Activated CD8-positive, alpha-beta T cell treated with anti-CD3 and anti-CD28 coated beads, Interleukin-2, amount 10 ng/mL, durations not matched to agents 7 days and 5 days (primary cell): ENCODE results near the gene LRCH1. TPM values are rescaled to one million over a fixed set of nuclear protein-coding genes. Genes with fewer than 3 reads are reported as not detected.
A peak's percentile ranks its signal among the peaks of the same experiment; 100 is the strongest.

ENCODE experiments used
- ATAC-seq: fragments of 150-1000 bp; cut with Tn5 transposase; one replicate; pipeline ENCODE4 v1.10.0; 2021; ENCODE audit warnings: moderate library complexity
- CTCF ChIA-PET: fragments of 350-600 bp; sonication (Branson Sonifier 250); formaldehyde crosslinking; loops from one replicate; lab custom pipeline; 2021; ENCODE audit warnings: antibody characterized with exemption; lab: Charles Lee
- POLR2A ChIA-PET: fragments of 350-600 bp; sonication (Branson Sonifier 250); formaldehyde crosslinking; loops from one replicate; lab custom pipeline; 2021; ENCODE audit warnings: antibody characterized with exemption; lab: Charles Lee
- DNase-seq: peaks from one replicate; pipeline ENCODE4 v3.0.0-alpha.2; 2020
- H3K27ac Mint-ChIP-seq: one replicate; pipeline ENCODE4 v1.8.0; 2021; ENCODE audit warnings: mild to moderate bottlenecking, mixed read lengths
- H3K27me3 Mint-ChIP-seq: one replicate; pipeline ENCODE4 v1.8.0; 2021; ENCODE audit warnings: low read depth, mixed read lengths
- H3K36me3 Mint-ChIP-seq: one replicate; pipeline ENCODE4 v1.8.0; 2021; ENCODE audit warnings: low read depth, mixed read lengths
- H3K4me1 Mint-ChIP-seq: one replicate; pipeline ENCODE4 v1.8.0; 2021; ENCODE audit warnings: low read depth, mixed read lengths
- H3K4me3 Mint-ChIP-seq: one replicate; pipeline ENCODE4 v1.8.0; 2021; ENCODE audit warnings: mild to moderate bottlenecking, mixed read lengths
- H3K9me3 Mint-ChIP-seq: one replicate; pipeline ENCODE4 v1.8.0; 2022; ENCODE audit warnings: mixed read lengths; ENCODE audit not compliant: insufficient read depth
- total RNA-seq, 2 experiments: library from RNA; stranded (reverse); gene quantifications; one replicate each; pipeline ENCODE4 v1.2.3, GENCODE V29; 2021

The LRCH1 gene
- total RNA-seq, 2 experiments from 2014 or later = 15.3 to 18.0 TPM

- Mint-ChIP-seq H3K27ac (no peak overlapping the region), H3K4me3 (no peak overlapping the region), H3K36me3 (peaks cover 30% of the 10 kb centered on the region), H3K27me3 (no peaks in the 10 kb centered on the region), H3K9me3 (no peaks in the 10 kb centered on the region), H3K4me1 (peaks cover 32% of the 10 kb centered on the region)
- CTCF ChIA-PET = interaction anchor here (0.9 to 1.9 kb wide), 2 partner anchors 33 to 136 kb away, joined by 3 to 13 read pairs; no protein-coding TSS in a partner anchor
- ATAC-seq (peak; percentile 93), DNase-seq (peak; percentile 35)
- POLR2A ChIA-PET = no interaction called here
Measured at GRCh38 chr13:46687810-46688209, 134.8 kb downstream of the LRCH1 start.

GRCh38 chr13:46688306-46688705 is 135.3 kb downstream of the LRCH1 start:
- ATAC-seq (peak; percentile 42), DNase-seq (no peak)
- Mint-ChIP-seq H3K9me3 (no peaks in the 10 kb centered on the region), H3K36me3 (peaks cover 27% of the 10 kb centered on the region), H3K27ac (no peak overlapping the region), H3K27me3 (no peaks in the 10 kb centered on the region), H3K4me1 (peaks cover 28% of the 10 kb centered on the region), H3K4me3 (no peak overlapping the region)
- ChIA-PET CTCF (interaction anchor here (0.9 to 1.9 kb wide), 2 partner anchors 33 to 136 kb away, joined by 3 to 13 read pairs; no protein-coding TSS in a partner anchor), POLR2A (no interaction called here)

- peaks cover 31% of the 10 kb centered on the region for H3K36me3 Mint-ChIP-seq
- CTCF ChIA-PET = no interaction called here
Measured at GRCh38 chr13:46698014-46698413, 145.0 kb downstream of the LRCH1 start.

GRCh38 chr13:46698910-46699460 is 146.0 kb downstream of the LRCH1 start:
- ATAC-seq (no peak), DNase-seq (no peak)
- ChIA-PET POLR2A (no interaction called here), CTCF (interaction anchor here (1.7 kb wide), 1 partner anchor 147 kb away, joined by 5 read pairs; no protein-coding TSS in a partner anchor)
- Mint-ChIP-seq H3K27me3 (no peaks in the 10 kb centered on the region), H3K4me1 (no peaks in the 10 kb centered on the region), H3K36me3 (peaks cover 29% of the 10 kb centered on the region), H3K27ac (no peak overlapping the region), H3K9me3 (no peaks in the 10 kb centered on the region), H3K4me3 (no peak overlapping the region)

More at GRCh38 chr13:46698014-46698413, 145.0 kb downstream of the LRCH1 start:
- POLR2A ChIA-PET = no interaction called here
- Mint-ChIP-seq H3K9me3 (no peaks in the 10 kb centered on the region), H3K27ac (no peak overlapping the region), H3K4me1 (no peaks in the 10 kb centered on the region), H3K4me3 (no peak overlapping the region), H3K27me3 (no peaks in the 10 kb centered on the region)
- ATAC-seq (no peak), DNase-seq (no peak)

GRCh38 chr13:46712524-46712923 is 159.6 kb downstream of the LRCH1 start:
- no peak overlapping the region for H3K4me3 Mint-ChIP-seq
- no peaks in the 10 kb centered on the region for H3K27me3 Mint-ChIP-seq
- ChIA-PET POLR2A (no interaction called here), CTCF (interaction anchor here (1.1 to 6.5 kb wide), 2 partner anchors 161 to 221 kb away, joined by 4 to 36 read pairs; no protein-coding TSS in a partner anchor)
- peaks cover 34% of the 10 kb centered on the region for H3K36me3 Mint-ChIP-seq
- no peak overlapping the region for H3K27ac Mint-ChIP-seq
- H3K9me3 Mint-ChIP-seq = no peaks in the 10 kb centered on the region
- no peaks in the 10 kb centered on the region for H3K4me1 Mint-ChIP-seq
- no peak for DNase-seq
- no peak for ATAC-seq

- Mint-ChIP-seq H3K27me3 (no peaks in the 10 kb centered on the region), H3K4me1 (no peaks in the 10 kb centered on the region), H3K9me3 (no peaks in the 10 kb centered on the region), H3K4me3 (no peak overlapping the region), H3K36me3 (peaks cover 22% of the 10 kb centered on the region), H3K27ac (no peak overlapping the region)
- ChIA-PET CTCF (no interaction called here), POLR2A (no interaction called here)
- DNase-seq (no peak), ATAC-seq (no peak)
Measured at GRCh38 chr13:46715363-46715762, 162.4 kb downstream of the LRCH1 start.

- POLR2A ChIA-PET = no interaction called here
- no peak for DNase-seq
- Mint-ChIP-seq H3K4me1 (peaks cover 4% of the 10 kb centered on the region), H3K4me3 (no peak overlapping the region), H3K27me3 (no peaks in the 10 kb centered on the region), H3K9me3 (no peaks in the 10 kb centered on the region), H3K36me3 (peaks cover 15% of the 10 kb centered on the region), H3K27ac (no peak overlapping the region)
- no peak for ATAC-seq
- CTCF ChIA-PET = interaction anchor here (1.2 to 1.7 kb wide), 2 partner anchors 165 to 222 kb away, joined by 3 to 9 read pairs; no protein-coding TSS in a partner anchor
Measured at GRCh38 chr13:46716821-46717220, 163.9 kb downstream of the LRCH1 start.

GRCh38 chr13:46717275-46717674 is 164.3 kb downstream of the LRCH1 start:
- peaks cover 4% of the 10 kb centered on the region for H3K4me1 Mint-ChIP-seq
- H3K36me3 Mint-ChIP-seq = peaks cover 13% of the 10 kb centered on the region
- DNase-seq = no peak
- H3K27me3 Mint-ChIP-seq = no peaks in the 10 kb centered on the region
- H3K9me3 Mint-ChIP-seq = no peaks in the 10 kb centered on the region
- H3K27ac Mint-ChIP-seq = no peak overlapping the region
- ATAC-seq = no peak
- CTCF ChIA-PET = interaction anchor here (1.2 to 1.8 kb wide), 3 partner anchors 115 to 223 kb away, joined by 3 to 9 read pairs (median 4); no protein-coding TSS in a partner anchor
- POLR2A ChIA-PET = no interaction called here
- no peak overlapping the region for H3K4me3 Mint-ChIP-seq

GRCh38 chr13:46717856-46718255 is 164.9 kb downstream of the LRCH1 start:
- Mint-ChIP-seq H3K27me3 (no peaks in the 10 kb centered on the region), H3K4me3 (no peak overlapping the region), H3K36me3 (peaks cover 11% of the 10 kb centered on the region), H3K27ac (no peak overlapping the region), H3K9me3 (no peaks in the 10 kb centered on the region), H3K4me1 (peaks cover 4% of the 10 kb centered on the region)
- no peak for DNase-seq
- CTCF ChIA-PET = interaction anchor here (1.5 to 8.7 kb wide), 4 partner anchors 37 to 166 kb away, joined by 3 to 94 read pairs (median 6); no protein-coding TSS in a partner anchor
- no peak for ATAC-seq
- POLR2A ChIA-PET = no interaction called here

- ATAC-seq (no peak), DNase-seq (no peak)
- Mint-ChIP-seq H3K4me1 (peaks cover 9% of the 10 kb centered on the region), H3K9me3 (no peaks in the 10 kb centered on the region), H3K36me3 (peaks cover 25% of the 10 kb centered on the region), H3K27me3 (no peaks in the 10 kb centered on the region), H3K27ac (no peak overlapping the region), H3K4me3 (no peak overlapping the region)
- CTCF ChIA-PET = interaction anchor here (0.8 to 8.7 kb wide), 11 partner anchors 9 to 235 kb away, joined by 3 to 94 read pairs (median 4); no protein-coding TSS in a partner anchor
- POLR2A ChIA-PET = interaction anchor here (1.8 kb wide), 1 partner anchor 169 kb away, joined by 7 read pairs; no protein-coding TSS in a partner anchor
Measured at GRCh38 chr13:46720189-46720588, 167.2 kb downstream of the LRCH1 start.

GRCh38 chr13:46721054-46721453 is 168.1 kb downstream of the LRCH1 start:
- ChIA-PET CTCF (interaction anchor here (0.6 to 8.7 kb wide), 19 partner anchors 10 to 236 kb away, joined by 3 to 94 read pairs (median 4); no protein-coding TSS in a partner anchor), POLR2A (interaction anchor here (1.8 kb wide), 1 partner anchor 169 kb away, joined by 7 read pairs; no protein-coding TSS in a partner anchor)
- ATAC-seq (no peak), DNase-seq (peak; percentile 61)
- no peaks in the 10 kb centered on the region for H3K9me3 Mint-ChIP-seq
- H3K4me3 Mint-ChIP-seq = no peak overlapping the region
- peaks cover 17% of the 10 kb centered on the region for H3K4me1 Mint-ChIP-seq
- H3K27me3 Mint-ChIP-seq = no peaks in the 10 kb centered on the region
- no peak overlapping the region for H3K27ac Mint-ChIP-seq
- peaks cover 32% of the 10 kb centered on the region for H3K36me3 Mint-ChIP-seq

- DNase-seq (peak; percentile 60), ATAC-seq (peak; percentile 65)
- Mint-ChIP-seq H3K4me1 (peaks cover 35% of the 10 kb centered on the region), H3K4me3 (no peak overlapping the region), H3K9me3 (no peaks in the 10 kb centered on the region), H3K27me3 (no peaks in the 10 kb centered on the region), H3K36me3 (peaks cover 62% of the 10 kb centered on the region), H3K27ac (peak overlapping the region; percentile 3)
- ChIA-PET POLR2A (interaction anchor here (1.0 kb wide), 1 partner anchor 25 kb away, joined by 3 read pairs; no protein-coding TSS in a partner anchor), CTCF (interaction anchor here (1.4 to 8.7 kb wide), 3 partner anchors 25 to 175 kb away, joined by 3 to 94 read pairs (median 4); no protein-coding TSS in a partner anchor)
Measured at GRCh38 chr13:46726347-46726746, 173.4 kb downstream of the LRCH1 start.
